ENCODE measurements around the gene EN2.

Gene EN2

GRCh38 chr7:155487509-155488482 lies 29.9 kb downstream of the EN2 start:
- Histone ChIP-seq H3K4me1 (ENCODE audit: control insufficient read depth in 1 of 2, insufficient read depth in 2 of 2, low read length in 2 of 2) (peaks cover 0 to 10% of the 10 kb centered on the region in 2 donors), H3K9ac (ENCODE audit: low read depth in 1 of 2, low read length in 2 of 2) (no peak overlapping the region), H3K9me3 (ENCODE audit: control insufficient read depth in 1 of 2, low read length in 2 of 2) (no peaks in the 10 kb centered on the region), H3K4me3 (ENCODE audit: low read depth in 1 of 2, low read length in 2 of 2) (no peak overlapping the region), H3K27ac (ENCODE audit: low read depth, low read length) (no peak overlapping the region), H3K36me3 (ENCODE audit: control insufficient read depth in 1 of 2, insufficient read depth in 2 of 2, low read length in 2 of 2) (no peaks in the 10 kb centered on the region), H3K27me3 (ENCODE audit: control insufficient read depth in 1 of 2, insufficient read depth in 2 of 2, low read length in 2 of 2) (peaks cover 24 to 44% of the 10 kb centered on the region in 2 donors)

- peaks cover 22 to 36% of the 10 kb centered on the region in 2 donors for H3K27me3 ChIP-seq (ENCODE audit: control insufficient read depth in 1 of 2, insufficient read depth in 2 of 2, low read length in 2 of 2)
- H3K9me3 ChIP-seq (ENCODE audit: control insufficient read depth in 1 of 2, low read length in 2 of 2) = no peaks in the 10 kb centered on the region
- no peaks in the 10 kb centered on the region for H3K36me3 ChIP-seq (ENCODE audit: control insufficient read depth in 1 of 2, insufficient read depth in 2 of 2, low read length in 2 of 2)
- no peak overlapping the region for H3K9ac ChIP-seq (ENCODE audit: low read depth in 1 of 2, low read length in 2 of 2)
- H3K27ac ChIP-seq (ENCODE audit: low read depth, low read length) = no peak overlapping the region
- no peak overlapping the region for H3K4me3 ChIP-seq (ENCODE audit: low read depth in 1 of 2, low read length in 2 of 2)
- H3K4me1 ChIP-seq (ENCODE audit: control insufficient read depth in 1 of 2, insufficient read depth in 2 of 2, low read length in 2 of 2) = peaks cover 0 to 10% of the 10 kb centered on the region in 2 donors
These were observed 30.7 kb downstream of the EN2 start for GRCh38 chr7:155488483-155489127.

GRCh38 chr7:155489158-155489840 lies 31.4 kb downstream of the EN2 start:
- no peaks in the 10 kb centered on the region for H3K9me3 ChIP-seq (ENCODE audit: control insufficient read depth in 1 of 2, low read length in 2 of 2)
- H3K27ac ChIP-seq (ENCODE audit: low read depth, low read length) = no peak overlapping the region
- H3K27me3 ChIP-seq (ENCODE audit: control insufficient read depth in 1 of 2, insufficient read depth in 2 of 2, low read length in 2 of 2) = peaks cover 15 to 29% of the 10 kb centered on the region in 2 donors
- H3K4me3 ChIP-seq (ENCODE audit: low read depth in 1 of 2, low read length in 2 of 2) = no peak overlapping the region
- no peaks in the 10 kb centered on the region for H3K36me3 ChIP-seq (ENCODE audit: control insufficient read depth in 1 of 2, insufficient read depth in 2 of 2, low read length in 2 of 2)
- H3K9ac ChIP-seq (ENCODE audit: low read depth in 1 of 2, low read length in 2 of 2) = no peak overlapping the region
- H3K4me1 ChIP-seq (ENCODE audit: control insufficient read depth in 1 of 2, insufficient read depth in 2 of 2, low read length in 2 of 2) = peaks cover 0 to 10% of the 10 kb centered on the region in 2 donors

- H3K4me3 ChIP-seq (ENCODE audit: low read depth in 1 of 2, low read length in 2 of 2) = peak overlapping the region; percentile 68 to 74
- H3K36me3 ChIP-seq (ENCODE audit: control insufficient read depth in 1 of 2, insufficient read depth in 2 of 2, low read length in 2 of 2) = no peaks in the 10 kb centered on the region
- H3K9me3 ChIP-seq (ENCODE audit: control insufficient read depth in 1 of 2, low read length in 2 of 2) = no peaks in the 10 kb centered on the region
- peaks cover 0 to 10% of the 10 kb centered on the region in 2 donors for H3K4me1 ChIP-seq (ENCODE audit: control insufficient read depth in 1 of 2, insufficient read depth in 2 of 2, low read length in 2 of 2)
- H3K9ac ChIP-seq (ENCODE audit: low read depth in 1 of 2, low read length in 2 of 2) = peak overlapping the region in 1 of 2 donors; percentile 12
- H3K27me3 ChIP-seq (ENCODE audit: control insufficient read depth in 1 of 2, insufficient read depth in 2 of 2, low read length in 2 of 2) = peaks cover 15 to 28% of the 10 kb centered on the region in 2 donors
- H3K27ac ChIP-seq (ENCODE audit: low read depth, low read length) = no peak overlapping the region
These were observed 32.1 kb downstream of the EN2 start for GRCh38 chr7:155489862-155490696.

- H3K9ac ChIP-seq (ENCODE audit: low read depth in 1 of 2, low read length in 2 of 2) = peak overlapping the region in 1 of 2 donors; percentile 12
- peak overlapping the region; percentile 68 to 74 for H3K4me3 ChIP-seq (ENCODE audit: low read depth in 1 of 2, low read length in 2 of 2)
- H3K36me3 ChIP-seq (ENCODE audit: control insufficient read depth in 1 of 2, insufficient read depth in 2 of 2, low read length in 2 of 2) = no peaks in the 10 kb centered on the region
- H3K9me3 ChIP-seq (ENCODE audit: control insufficient read depth in 1 of 2, low read length in 2 of 2) = no peaks in the 10 kb centered on the region
- H3K27ac ChIP-seq (ENCODE audit: low read depth, low read length) = no peak overlapping the region
- peaks cover 15 to 28% of the 10 kb centered on the region in 2 donors for H3K27me3 ChIP-seq (ENCODE audit: control insufficient read depth in 1 of 2, insufficient read depth in 2 of 2, low read length in 2 of 2)
- peaks cover 0 to 16% of the 10 kb centered on the region in 2 donors for H3K4me1 ChIP-seq (ENCODE audit: control insufficient read depth in 1 of 2, insufficient read depth in 2 of 2, low read length in 2 of 2)
These were observed 33.0 kb downstream of the EN2 start for GRCh38 chr7:155490697-155491628.

GRCh38 chr7:155491812-155492211 lies 33.9 kb downstream of the EN2 start:
- H3K27me3 ChIP-seq (ENCODE audit: control insufficient read depth in 1 of 2, insufficient read depth in 2 of 2, low read length in 2 of 2) = peaks cover 15 to 28% of the 10 kb centered on the region in 2 donors

GRCh38 chr7:155493744-155494538 lies 36.0 kb downstream of the EN2 start:
- peaks cover 16 to 38% of the 10 kb centered on the region in 2 donors for H3K27me3 ChIP-seq (ENCODE audit: control insufficient read depth in 1 of 2, insufficient read depth in 2 of 2, low read length in 2 of 2)
- H3K9me3 ChIP-seq (ENCODE audit: control insufficient read depth in 1 of 2, low read length in 2 of 2) = no peaks in the 10 kb centered on the region
- H3K4me3 ChIP-seq (ENCODE audit: low read depth in 1 of 2, low read length in 2 of 2) = no peak overlapping the region
- peaks cover 0 to 17% of the 10 kb centered on the region in 2 donors for H3K4me1 ChIP-seq (ENCODE audit: control insufficient read depth in 1 of 2, insufficient read depth in 2 of 2, low read length in 2 of 2)
- H3K9ac ChIP-seq (ENCODE audit: low read depth in 1 of 2, low read length in 2 of 2) = no peak overlapping the region
- H3K36me3 ChIP-seq (ENCODE audit: control insufficient read depth in 1 of 2, insufficient read depth in 2 of 2, low read length in 2 of 2) = no peaks in the 10 kb centered on the region
- H3K27ac ChIP-seq (ENCODE audit: low read depth, low read length) = no peak overlapping the region

More at GRCh38 chr7:155491812-155492211, 33.9 kb downstream of the EN2 start:
- no peaks in the 10 kb centered on the region for H3K9me3 ChIP-seq (ENCODE audit: control insufficient read depth in 1 of 2, low read length in 2 of 2)
- no peak overlapping the region for H3K27ac ChIP-seq (ENCODE audit: low read depth, low read length)
- H3K9ac ChIP-seq (ENCODE audit: low read depth in 1 of 2, low read length in 2 of 2) = no peak overlapping the region
- H3K36me3 ChIP-seq (ENCODE audit: control insufficient read depth in 1 of 2, insufficient read depth in 2 of 2, low read length in 2 of 2) = no peaks in the 10 kb centered on the region
- H3K4me3 ChIP-seq (ENCODE audit: low read depth in 1 of 2, low read length in 2 of 2) = peak overlapping the region in 1 of 2 donors; percentile 68
- peaks cover 0 to 17% of the 10 kb centered on the region in 2 donors for H3K4me1 ChIP-seq (ENCODE audit: control insufficient read depth in 1 of 2, insufficient read depth in 2 of 2, low read length in 2 of 2)

- Histone ChIP-seq H3K36me3 (ENCODE audit: control insufficient read depth in 1 of 2, insufficient read depth in 2 of 2, low read length in 2 of 2) (no peaks in the 10 kb centered on the region), H3K27me3 (ENCODE audit: control insufficient read depth in 1 of 2, insufficient read depth in 2 of 2, low read length in 2 of 2) (peaks cover 18 to 38% of the 10 kb centered on the region in 2 donors), H3K9me3 (ENCODE audit: control insufficient read depth in 1 of 2, low read length in 2 of 2) (no peaks in the 10 kb centered on the region), H3K4me3 (ENCODE audit: low read depth in 1 of 2, low read length in 2 of 2) (no peak overlapping the region), H3K9ac (ENCODE audit: low read depth in 1 of 2, low read length in 2 of 2) (no peak overlapping the region), H3K27ac (ENCODE audit: low read depth, low read length) (no peak overlapping the region), H3K4me1 (ENCODE audit: control insufficient read depth in 1 of 2, insufficient read depth in 2 of 2, low read length in 2 of 2) (peaks cover 0 to 17% of the 10 kb centered on the region in 2 donors)
These were observed 36.6 kb downstream of the EN2 start for GRCh38 chr7:155494551-155494950.
